Muscle layer of duodenum (tissue), 2 donors: ENCODE results near the gene KRT8.
A peak's percentile ranks its signal among the peaks of the same experiment; 100 is the strongest.

Experiments used
- H3K27ac ChIP-seq: one replicate; pipeline ENCODE4 v1.7.0; 2013; ENCODE audit warnings: mild to moderate bottlenecking, low read length
- H3K27me3 ChIP-seq: one replicate; pipeline ENCODE4 v1.7.0; 2013; ENCODE audit warnings: low read depth, mild to moderate bottlenecking, control low read depth, low read length
- H3K36me3 ChIP-seq, 2 donors: one replicate each; pipeline ENCODE4 v1.7.0; 2013; ENCODE audit warnings: low read length in 2 of 2, control low read depth in 1 of 2, mild to moderate bottlenecking in 1 of 2; ENCODE audit not compliant: insufficient read depth in 2 of 2, control insufficient read depth in 1 of 2
- H3K4me1 ChIP-seq, 2 donors: one replicate each; pipeline ENCODE4 v1.7.0; 2013; ENCODE audit warnings: low read length in 2 of 2, mild to moderate bottlenecking in 2 of 2, control low read depth in 1 of 2, moderate library complexity in 1 of 2; ENCODE audit not compliant: insufficient read depth in 2 of 2, control insufficient read depth in 1 of 2
- H3K4me3 ChIP-seq, 2 donors: one replicate each; pipeline ENCODE4 v1.7.0; 2013; ENCODE audit warnings: low read length in 2 of 2, low read depth in 1 of 2, mild to moderate bottlenecking in 1 of 2
- H3K9me3 ChIP-seq, 2 donors: one replicate each; pipeline ENCODE4 v1.7.0; 2013; ENCODE audit warnings: low read length in 2 of 2, control low read depth in 1 of 2, mild to moderate bottlenecking in 1 of 2; ENCODE audit not compliant: control insufficient read depth in 1 of 2
- donor health status: healthy.

KRT8 gene

DNA sequence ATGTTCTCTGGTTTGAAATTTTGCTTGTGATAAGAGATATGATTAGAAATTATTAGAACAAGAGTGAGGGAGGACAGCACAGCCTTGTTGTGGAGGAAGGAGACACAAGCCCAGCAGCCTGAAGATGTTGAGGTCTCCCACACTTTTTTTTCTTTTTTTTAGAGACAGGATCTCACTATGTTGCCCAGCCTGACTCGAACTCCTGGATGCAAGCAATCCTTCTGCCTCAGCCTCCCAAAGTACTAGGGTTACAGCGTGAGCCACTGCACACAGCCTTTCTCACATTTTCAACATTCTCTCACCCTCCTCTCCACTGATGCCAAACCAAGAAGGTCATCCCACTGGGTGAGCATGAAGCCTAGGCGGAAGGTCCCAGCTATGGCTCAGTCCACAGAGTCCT lies 4.9 kb upstream of the KRT8 start:
- H3K27ac ChIP-seq = no peak overlapping the region
- no peak overlapping the region for H3K4me3 ChIP-seq
- H3K4me1 ChIP-seq = peaks cover 0 to 7% of the 10 kb centered on the region in 2 donors
- no peaks in the 10 kb centered on the region for H3K27me3 ChIP-seq
- no peaks in the 10 kb centered on the region for H3K36me3 ChIP-seq
- H3K9me3 ChIP-seq = no peaks in the 10 kb centered on the region

DNA sequence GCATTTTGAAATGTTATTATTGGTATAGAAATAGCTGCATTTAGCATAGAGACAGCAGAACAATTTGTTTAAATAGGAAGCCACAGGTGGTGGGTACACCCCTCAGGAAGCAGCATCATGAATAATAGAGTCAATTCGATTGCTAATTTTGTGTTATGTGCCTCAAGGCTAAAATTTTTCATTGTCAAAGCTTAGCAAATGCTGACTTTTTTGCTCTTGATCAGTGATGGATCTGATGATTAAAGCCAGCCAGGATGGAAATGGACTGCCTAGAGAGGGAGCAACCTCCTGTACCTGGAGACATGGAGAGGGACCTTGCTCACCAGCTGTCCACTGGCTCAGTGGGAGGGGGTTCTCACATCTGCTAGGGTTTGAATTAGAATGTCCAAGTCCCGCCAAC lies 4.5 kb upstream of the KRT8 start:
- Histone ChIP-seq H3K36me3 (no peaks in the 10 kb centered on the region), H3K9me3 (no peaks in the 10 kb centered on the region), H3K4me1 (peaks cover 0 to 7% of the 10 kb centered on the region in 2 donors), H3K4me3 (no peak overlapping the region), H3K27me3 (no peaks in the 10 kb centered on the region), H3K27ac (no peak overlapping the region)

DNA sequence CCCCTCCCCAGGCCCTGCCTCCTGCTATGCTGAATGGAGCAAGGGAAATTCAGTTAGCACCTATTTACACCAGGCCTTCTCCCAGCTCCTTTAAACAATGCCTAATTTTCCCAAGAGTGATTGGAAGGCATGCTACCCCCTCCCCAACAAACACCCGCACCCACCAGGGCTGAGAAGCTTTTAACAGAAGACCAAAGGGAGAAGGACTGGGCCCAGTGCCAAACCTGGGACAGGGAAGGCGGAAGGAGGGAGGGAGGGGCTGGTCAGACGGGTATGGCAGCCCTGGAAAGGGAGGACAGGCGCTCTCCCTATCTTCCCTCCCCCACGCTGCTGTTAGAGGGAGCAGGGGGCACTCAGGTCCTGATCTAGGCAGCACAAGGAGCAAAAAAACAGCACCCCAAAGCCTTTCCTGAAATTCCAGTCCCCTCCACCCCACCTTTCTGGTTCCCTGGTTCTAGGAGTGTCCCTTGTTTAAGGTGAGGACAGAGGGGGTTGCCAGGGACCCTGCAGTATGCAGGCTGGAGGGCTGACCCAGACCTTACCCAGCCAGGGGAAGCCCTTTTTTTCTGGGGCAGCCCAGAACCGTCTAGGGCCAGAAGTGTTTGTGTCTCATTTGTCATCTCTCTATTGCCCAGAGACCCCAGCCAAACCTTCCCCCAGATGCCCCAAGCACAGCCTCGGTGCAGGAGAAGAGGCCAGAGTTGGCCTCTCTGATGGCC lies 2.4 kb upstream of the KRT8 start:
- Histone ChIP-seq H3K27me3 (no peaks in the 10 kb centered on the region), H3K4me3 (no peak overlapping the region), H3K4me1 (peaks cover 0 to 11% of the 10 kb centered on the region in 2 donors), H3K27ac (peak overlapping the region; percentile 72), H3K9me3 (no peaks in the 10 kb centered on the region), H3K36me3 (no peaks in the 10 kb centered on the region)

DNA sequence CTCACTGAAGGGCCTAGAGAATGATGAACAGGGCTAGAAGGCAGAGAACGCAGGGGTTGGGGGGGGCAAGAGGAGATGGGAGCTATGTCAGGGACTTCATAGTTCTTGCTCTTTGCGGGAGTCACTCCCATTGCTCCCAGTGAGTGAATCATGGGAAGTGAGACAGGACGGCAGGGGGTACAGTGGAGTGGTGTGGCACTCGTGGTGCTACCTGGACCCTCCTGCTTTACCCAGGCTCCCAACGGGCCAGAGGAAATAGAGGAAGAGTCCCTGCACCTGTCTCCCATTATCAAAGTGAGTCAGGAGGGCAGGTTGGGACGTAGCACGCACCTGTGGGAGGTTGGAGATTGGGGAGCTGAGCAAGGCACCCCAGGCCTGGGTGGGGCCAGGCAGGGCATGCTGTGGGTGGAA lies 1.3 kb upstream of the KRT8 start:
- Histone ChIP-seq H3K36me3 (peaks cover 0 to 2% of the 10 kb centered on the region in 2 donors), H3K9me3 (no peaks in the 10 kb centered on the region), H3K4me3 (no peak overlapping the region), H3K27ac (peak overlapping the region; percentile 72), H3K27me3 (no peaks in the 10 kb centered on the region), H3K4me1 (peaks cover 0 to 11% of the 10 kb centered on the region in 2 donors)

DNA sequence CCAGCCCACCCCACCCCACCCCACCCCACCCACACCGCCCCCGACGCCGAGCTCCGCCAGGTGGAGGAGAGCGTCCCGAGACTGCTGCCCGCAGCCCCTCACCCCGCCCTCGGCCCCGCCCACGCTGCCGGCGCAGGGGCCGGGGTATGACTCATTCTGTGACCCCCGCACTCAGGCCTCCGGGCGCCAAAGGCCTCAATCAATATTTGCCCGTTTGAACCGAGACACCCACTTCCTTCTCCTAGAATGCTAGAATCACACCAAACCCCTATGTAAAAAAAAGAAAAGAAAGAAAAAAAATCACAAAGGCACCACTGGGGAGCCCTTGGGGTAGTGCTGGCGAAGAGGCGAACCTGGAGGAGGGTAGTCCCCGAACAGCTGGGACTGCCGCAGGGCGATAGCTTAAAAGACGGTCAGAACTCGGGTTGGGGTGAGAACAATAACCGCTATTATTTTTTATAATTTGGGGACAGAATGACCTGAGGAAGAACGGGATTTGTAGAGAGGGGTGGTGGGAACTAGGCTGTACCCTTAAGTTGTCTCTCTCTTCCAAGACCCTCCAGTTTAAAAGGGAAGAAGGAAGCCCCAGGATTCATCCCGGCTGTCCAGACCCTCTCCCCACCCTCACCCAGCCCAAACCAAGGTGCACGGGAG lies 894 bp downstream of the KRT8 start:
- H3K27ac ChIP-seq = peak overlapping the region; percentile 97
- peak overlapping the region; percentile 52 to 80 for H3K4me3 ChIP-seq
- H3K27me3 ChIP-seq = no peaks in the 10 kb centered on the region
- peaks cover 0 to 11% of the 10 kb centered on the region in 2 donors for H3K4me1 ChIP-seq
- H3K36me3 ChIP-seq = peaks cover 0 to 14% of the 10 kb centered on the region in 2 donors
- H3K9me3 ChIP-seq = no peaks in the 10 kb centered on the region

DNA sequence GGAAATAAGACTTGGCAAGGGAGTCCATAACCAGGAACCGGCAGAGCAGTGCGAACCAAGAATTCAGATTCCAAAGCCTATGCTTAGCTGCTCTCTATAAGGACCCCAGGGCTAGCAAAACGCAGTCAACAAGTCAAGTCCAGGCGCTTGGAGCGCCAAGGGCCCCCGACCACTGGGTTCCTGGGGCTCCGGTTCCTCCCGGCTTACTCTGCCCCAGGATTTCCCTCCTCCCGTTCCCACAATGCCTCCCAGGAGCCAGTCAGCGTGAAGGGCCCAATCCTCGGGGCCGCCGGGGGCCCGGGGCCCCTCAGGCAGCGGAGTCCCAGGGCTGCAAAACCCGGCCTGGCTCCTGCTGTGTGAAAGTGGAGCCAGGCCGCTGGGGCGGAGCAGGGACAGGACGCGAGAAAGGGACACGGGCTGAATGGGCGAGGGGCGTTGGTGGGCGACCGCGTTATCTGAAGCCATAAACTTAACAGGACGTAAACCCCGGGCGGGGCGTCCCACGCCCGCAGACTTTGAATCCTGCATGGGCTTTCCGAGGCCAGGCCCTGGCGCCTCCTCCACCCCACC lies 1.5 kb downstream of the KRT8 start:
- peak overlapping the region; percentile 85 for H3K27ac ChIP-seq
- no peaks in the 10 kb centered on the region for H3K27me3 ChIP-seq
- H3K4me1 ChIP-seq = peaks cover 0 to 11% of the 10 kb centered on the region in 2 donors
- H3K36me3 ChIP-seq = peaks cover 0 to 14% of the 10 kb centered on the region in 2 donors
- peak overlapping the region; percentile 52 to 84 for H3K4me3 ChIP-seq
- H3K9me3 ChIP-seq = no peaks in the 10 kb centered on the region

DNA sequence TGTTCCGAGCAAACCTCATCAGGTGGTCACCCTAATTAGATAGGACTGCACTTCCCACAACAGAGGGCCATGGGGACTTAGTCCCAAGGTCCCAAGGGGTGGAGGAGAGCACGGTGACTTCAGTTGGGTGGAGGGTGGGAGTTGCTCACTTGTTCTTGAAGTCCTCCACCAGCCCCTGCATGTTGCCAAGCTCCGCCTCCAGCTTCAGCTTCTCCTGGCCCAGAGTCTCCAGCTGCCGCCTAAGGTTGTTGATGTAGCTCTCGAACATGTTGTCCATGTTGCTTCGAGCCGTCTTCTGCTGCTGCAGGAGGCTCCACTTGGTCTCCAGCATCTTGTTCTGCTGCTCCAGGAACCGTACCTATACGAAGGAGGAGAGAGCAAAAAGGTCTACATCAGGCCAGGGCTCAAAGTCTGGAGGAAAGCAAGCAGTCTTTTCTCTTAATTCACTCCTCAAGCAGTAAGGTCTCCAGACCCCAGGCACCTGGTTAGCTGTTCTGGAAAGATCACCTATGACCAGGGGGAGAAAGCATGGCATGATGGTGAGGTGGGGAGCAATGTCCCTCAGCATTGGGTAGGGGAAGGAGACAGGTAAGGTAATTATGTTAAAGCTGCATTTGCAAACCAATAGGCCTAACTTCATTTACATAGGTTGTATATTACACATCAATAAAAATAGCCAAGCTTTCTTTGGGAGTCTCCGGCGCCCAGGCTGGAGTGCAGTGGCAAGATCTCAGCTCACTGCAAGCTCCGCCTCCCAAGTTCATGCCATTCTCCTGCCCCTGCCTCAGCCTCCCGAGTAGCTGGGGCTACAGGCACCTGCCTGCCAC lies 2.9 kb downstream of the KRT8 start:
- H3K9me3 ChIP-seq = no peaks in the 10 kb centered on the region
- H3K4me1 ChIP-seq = peaks cover 0 to 4% of the 10 kb centered on the region in 2 donors
- peak overlapping the region; percentile 60 for H3K27ac ChIP-seq
- no peaks in the 10 kb centered on the region for H3K27me3 ChIP-seq
- peaks cover 0 to 14% of the 10 kb centered on the region in 2 donors for H3K36me3 ChIP-seq
- H3K4me3 ChIP-seq = peak overlapping the region in 1 of 2 donors; percentile 39

DNA sequence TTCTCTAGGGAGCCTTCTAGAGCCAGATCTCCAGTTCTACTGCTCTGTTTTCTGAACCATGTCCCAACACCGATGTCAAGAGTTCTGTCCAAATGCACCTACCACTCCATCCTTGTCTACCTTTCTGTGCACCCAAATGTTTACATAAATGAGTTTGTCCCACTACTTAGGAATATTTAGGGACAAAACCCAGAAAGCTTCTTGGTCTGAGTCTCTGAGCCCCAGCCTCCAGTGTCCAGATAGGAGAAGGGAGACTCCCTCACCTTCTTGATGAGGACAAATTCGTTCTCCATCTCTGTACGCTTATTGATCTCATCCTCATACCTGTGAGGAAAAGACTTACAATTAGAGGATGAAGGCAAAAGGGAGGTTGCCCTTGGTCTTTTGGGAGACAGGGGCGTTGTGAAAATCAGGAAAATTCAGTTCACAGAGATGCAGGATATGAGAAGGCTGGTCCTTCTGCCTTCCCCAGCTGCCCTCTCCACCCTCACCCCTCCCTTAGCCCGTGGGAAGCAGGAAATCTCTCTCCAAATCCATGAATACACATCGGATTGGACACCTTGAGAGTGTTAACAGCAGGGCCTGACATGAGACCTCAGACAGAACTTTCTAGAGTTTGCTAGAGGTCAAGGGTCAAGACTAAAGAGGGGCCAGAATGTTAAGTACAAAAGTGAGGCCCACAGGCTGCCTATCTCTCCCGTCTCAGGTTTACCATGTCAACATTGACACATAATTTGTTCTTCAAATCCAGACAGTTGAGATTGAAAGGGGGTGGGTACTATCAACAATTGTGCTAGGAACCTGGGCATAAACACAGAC lies 3.8 kb downstream of the KRT8 start:
- Histone ChIP-seq H3K4me3 (no peak overlapping the region), H3K27me3 (no peaks in the 10 kb centered on the region)

DNA sequence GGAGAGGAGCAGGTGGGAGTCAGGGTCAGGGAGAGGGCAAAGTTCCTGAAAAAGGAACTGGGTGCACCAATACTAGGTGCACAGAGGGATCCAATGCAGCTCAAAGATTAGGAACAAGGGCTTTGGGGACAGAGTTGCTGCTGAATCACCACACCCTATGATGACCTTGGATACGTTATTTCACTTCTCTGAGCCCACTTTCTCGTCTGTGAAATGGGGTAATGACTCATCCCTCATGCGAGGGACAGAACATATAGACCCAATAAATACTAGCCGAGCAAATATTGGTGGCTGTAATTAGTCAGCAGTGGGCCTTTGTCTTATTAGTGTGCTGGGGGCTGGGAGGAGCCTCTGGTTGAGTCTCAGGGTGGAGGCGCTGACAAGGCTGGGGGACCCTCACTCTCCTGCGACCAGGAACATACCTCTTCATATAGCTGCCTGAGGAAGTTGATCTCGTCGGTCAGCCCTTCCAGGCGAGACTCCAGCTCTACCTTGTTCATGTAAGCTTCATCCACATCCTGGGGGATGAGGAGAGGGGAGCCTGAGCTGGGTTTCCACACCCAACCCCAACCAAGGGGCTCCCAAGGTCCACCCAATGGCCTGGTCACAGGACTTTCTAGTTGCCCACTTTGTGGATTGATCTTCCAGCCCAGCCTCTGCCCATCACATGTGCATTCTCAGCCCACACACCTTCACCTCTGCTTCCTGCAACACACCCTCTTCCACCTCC lies 4.5 kb downstream of the KRT8 start:
- H3K27ac ChIP-seq = peak overlapping the region; percentile 23
- peaks cover 0 to 14% of the 10 kb centered on the region in 2 donors for H3K36me3 ChIP-seq
- peaks cover 0 to 4% of the 10 kb centered on the region in 2 donors for H3K4me1 ChIP-seq
- H3K4me3 ChIP-seq = no peak overlapping the region
- H3K9me3 ChIP-seq = no peaks in the 10 kb centered on the region
- H3K27me3 ChIP-seq = no peaks in the 10 kb centered on the region

More for the DNA sequence above, 3.8 kb downstream of the KRT8 start:
- Histone ChIP-seq H3K4me1 (peaks cover 0 to 4% of the 10 kb centered on the region in 2 donors), H3K9me3 (no peaks in the 10 kb centered on the region), H3K36me3 (peaks cover 0 to 14% of the 10 kb centered on the region in 2 donors), H3K27ac (peak overlapping the region; percentile 23)
